Left lobe of liver (tissue), 2 donors: Measurements from ENCODE around the gene MYL12A. TPM values are rescaled to one million over a fixed set of nuclear protein-coding genes. Genes with fewer than 3 reads are reported as not detected.

ENCODE experiments used
- ATAC-seq: fragments of 200-7000 bp; cut with Tn5 transposase; one replicate; pipeline ENCODE4 v1.9.1; 2020; ENCODE audit warnings: mild to moderate bottlenecking, moderate library complexity
- DNase-seq: peaks from one replicate; pipeline ENCODE4 v3.0.0-alpha.2; 2020; ENCODE audit warnings: low spot score
- total RNA-seq: library from RNA; stranded (reverse); gene quantifications from one replicate; pipeline ENCODE4 v1.2.1, GENCODE V29; 2021
- donor health status: DM: no; HTN: no; CAD: no; lungs with moderate emphysema.
- donor health status: DM: no; HTN: yes; CAD: no.

MYL12A gene
- total RNA-seq, 1 donor from 2014 or later, result 85.5 TPM

DNA sequence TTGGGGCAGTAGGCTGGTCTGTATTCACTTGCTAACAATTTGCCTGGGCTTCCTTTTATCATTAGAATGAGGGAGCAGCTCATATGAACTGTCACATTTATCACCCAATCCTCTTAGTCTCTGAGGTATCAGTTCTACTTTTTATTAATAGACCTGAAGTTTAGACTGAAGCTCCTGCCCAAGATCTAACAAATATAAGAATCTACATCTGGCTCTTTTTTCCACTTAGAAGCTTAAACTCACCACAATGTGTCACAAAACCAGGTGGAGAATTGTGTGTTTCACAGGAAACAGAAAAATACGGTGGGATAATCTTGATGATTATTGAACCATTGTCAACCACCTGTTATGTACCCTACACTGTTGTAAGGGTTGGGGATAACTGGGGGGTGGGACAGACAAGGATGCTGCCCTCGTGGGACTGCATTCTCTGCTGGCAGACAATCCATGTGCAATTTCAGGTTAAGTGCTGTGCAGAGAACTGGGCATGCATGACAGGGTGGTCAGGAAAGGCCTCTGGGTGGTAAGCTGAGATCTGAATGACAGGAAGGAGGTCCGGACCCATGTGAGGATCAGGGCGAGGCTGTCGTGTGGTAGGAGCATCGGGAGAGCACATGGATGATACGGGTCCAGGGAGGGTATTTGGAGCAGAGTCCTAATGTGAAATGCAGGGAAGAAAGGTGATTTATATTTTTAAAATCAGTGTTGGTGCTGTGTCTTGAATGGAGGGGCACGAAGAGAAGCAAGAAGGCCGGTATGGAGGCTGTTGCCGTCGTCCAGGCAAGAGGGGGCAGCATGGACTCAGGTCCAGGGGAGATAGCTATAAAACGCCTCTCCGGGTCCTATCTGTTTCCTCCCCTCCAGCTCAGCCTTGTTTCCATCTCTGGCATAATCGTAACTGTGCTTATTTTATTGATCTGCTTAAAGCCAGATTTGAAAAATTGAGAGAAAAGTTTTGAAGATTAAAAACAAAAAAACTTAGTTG lies 31.9 kb downstream of the MYL12A start:
- DNase-seq (no peak), ATAC-seq (peak; percentile 32)

DNA sequence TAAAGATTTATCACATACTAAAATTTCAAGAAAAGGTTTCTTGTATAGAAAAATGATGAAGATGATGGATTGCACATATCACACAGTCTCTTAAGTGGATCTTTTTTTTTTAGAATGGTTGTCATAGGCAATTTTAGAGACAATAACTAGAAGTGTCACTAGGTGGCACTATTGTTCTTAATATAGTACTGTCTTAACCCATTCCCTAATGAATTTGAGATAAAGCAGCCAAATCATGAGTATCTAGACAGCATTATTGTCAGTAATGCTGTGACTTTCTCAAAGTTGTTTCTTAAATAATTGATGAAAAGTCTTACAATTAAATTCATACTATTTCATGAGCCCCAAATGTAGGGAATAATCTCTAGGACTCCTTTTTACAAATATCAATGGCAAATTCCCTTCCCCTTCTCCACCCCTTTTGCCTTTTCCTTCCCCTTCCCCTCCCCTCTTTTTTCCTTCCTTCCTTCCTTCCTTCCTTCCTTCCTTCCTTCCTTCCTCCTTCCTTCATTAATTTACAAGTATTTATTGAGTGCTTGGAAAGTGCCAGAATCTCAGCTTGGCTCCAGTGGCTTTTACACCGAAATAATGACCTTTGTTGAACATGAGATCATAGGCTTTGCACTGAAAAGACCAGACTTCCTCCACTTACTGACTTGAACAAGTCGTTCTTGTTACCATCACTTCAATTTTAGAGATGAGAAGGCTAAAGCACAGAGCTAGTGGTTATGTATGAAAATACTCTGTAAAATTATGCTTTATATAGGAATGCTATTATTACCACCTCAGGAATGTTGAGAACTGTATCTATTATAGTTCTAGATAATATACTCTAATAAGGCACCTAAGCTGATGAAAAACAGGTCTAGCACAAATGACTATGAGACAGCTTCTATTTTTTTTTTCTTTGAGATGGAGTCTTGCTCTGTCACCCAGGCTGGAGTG lies 34.1 kb downstream of the MYL12A start:
- no peak for DNase-seq
- peak; percentile 92 for ATAC-seq

DNA sequence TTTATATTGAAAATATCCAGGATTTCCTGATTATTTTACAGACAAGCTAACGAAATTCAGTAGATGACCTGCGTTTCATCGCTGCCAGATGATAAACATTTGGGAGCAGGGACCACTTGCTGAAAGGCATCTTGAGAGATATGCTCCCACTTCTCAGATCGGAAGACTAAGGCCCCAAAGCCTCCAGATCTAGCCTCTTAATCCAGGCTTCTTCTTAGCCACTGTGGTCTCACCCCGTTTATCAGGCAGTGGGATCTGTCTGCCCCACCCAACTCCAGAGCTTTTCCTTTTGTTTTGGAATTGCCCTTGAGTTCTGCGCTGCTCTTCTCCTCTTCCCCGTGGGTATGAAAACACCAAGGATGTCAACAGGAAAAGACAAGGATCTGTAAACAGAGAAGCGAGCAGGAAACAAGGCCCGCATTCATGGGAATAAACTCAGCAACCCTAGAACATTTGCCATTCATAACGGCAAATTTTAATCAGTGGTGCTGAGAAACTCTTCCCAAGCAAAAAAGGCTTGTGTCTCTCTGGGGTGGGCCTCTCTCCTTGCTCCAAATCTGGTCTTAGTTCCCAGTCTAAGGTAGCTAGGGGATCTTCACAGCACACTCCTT lies 35.8 kb downstream of the MYL12A start:
- no peak for ATAC-seq
- DNase-seq, result no peak

DNA sequence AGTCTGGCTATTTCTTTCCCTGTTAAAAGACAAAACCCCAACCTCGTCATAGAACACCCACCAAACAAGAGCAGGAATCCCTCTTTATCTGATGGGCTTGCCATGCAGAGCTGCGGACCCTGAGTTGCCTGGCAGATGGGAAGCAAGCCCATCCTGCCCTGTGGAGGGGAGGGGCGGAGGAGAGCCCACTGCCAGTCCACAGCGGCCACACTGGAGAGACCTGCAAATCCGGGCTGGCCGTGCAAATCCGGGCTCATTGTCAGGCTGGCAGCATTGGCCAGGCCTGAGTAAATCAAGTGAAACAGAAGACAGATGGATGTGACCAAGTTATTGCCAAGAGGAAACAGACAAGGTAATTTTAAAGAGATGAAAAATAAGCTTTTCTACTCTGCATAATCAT lies 36.3 kb downstream of the MYL12A start:
- DNase-seq (no peak), ATAC-seq (no peak)

DNA sequence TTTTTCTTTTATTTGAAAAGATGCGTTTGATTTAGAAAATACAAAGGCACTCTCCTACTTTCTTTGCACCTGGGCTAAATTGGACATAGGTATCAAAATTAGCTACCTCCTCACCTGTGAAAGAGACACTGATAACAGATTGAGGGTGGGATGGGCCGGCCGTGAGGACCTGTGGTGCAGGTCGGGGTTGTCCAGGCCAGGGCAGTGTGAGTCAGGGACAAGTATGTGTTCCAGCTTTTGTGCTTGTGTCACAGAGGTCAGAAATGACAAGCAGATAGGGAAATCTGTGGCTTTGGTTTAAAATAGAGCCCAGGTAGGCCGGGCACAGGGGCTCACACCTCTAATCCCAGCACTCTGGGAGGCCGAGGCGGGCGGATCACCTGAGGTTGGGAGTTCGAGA lies 36.9 kb downstream of the MYL12A start:
- ATAC-seq, result no peak
- no peak for DNase-seq

DNA sequence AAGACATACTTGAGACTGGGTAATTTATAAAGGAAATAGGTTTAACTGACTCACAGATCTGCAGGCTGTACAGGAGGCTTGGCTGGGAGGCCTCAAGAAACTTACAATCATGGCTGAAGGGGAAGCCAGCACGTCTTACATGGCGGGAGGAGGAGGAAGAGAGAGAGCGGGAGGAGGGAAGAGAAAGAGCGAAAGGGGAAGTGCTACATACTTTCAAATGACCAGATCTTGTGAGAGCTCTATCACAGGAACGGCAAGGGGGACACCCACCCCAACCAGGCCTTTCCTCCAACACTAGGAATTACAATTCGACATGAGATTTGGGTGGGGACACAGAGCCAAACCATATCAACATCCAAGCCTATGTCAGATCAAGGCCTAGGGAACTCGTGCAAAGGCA lies 38.6 kb downstream of the MYL12A start:
- no peak for DNase-seq
- no peak for ATAC-seq

DNA sequence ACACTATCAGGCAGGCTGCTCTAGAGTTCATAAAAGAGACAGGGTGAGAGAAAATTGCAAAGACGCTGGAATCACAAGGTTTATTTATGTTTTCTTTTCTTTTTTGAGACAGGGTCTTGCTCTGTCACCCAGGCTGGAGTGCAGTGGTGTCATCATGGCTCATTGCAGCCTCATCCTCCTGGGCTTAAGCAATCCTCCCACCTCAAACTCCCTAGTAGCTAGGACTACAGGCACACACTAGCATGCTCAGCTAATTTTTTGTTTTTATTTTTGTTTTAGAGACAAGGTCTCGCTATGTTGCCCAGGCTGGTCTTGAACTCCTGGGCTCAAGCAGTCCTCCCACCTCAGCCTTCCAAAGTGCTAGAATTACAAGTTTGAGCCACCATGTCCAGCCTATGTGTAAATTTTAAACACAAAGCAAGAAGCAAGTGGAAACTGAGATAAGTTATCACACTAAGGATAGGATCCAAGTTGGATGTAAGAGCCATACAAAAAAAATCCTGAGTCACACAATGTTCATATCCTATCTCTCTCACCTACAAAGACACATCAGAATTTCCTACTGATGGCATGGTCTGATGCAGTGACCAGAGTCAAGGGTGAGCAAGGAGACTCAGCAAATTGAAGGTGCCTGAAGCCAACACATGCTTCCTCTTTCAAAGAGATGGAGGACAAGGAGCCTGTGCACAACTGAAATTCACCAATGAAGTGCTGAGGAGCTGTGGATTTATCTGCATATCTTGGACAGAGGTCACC lies 45.8 kb downstream of the MYL12A start:
- DNase-seq (no peak), ATAC-seq (no peak)

DNA sequence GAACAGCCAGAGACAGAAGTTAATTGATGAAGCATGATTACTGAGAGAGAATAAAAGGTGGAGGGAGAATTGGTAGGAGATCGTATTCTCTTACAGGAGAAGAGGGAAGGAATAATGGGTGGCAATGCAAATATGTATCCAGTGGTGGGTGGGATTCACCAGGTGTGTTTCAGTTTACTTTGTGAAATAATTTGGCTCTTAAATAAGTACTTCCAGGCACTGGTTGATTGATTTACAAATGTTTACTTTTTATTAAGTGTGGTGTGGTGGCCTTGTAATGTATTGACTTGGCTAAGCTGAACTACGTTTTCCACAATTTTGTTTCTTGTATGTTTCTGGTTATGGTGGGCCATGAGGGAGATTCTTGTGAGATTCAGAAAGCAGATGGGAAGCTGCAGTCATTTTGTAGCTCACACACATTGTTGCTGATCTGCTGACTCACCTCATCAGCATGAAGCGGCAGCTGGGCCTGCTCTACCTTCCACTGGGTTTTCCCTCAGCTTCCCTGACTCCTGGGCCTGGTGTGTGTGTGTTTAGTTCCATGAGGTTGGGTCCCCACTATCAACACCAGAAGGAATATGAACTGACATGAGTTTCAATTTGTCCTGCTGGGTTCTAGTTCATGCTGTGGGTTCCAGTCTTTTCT lies 47.0 kb downstream of the MYL12A start:
- no peak for DNase-seq
- ATAC-seq, result no peak

DNA sequence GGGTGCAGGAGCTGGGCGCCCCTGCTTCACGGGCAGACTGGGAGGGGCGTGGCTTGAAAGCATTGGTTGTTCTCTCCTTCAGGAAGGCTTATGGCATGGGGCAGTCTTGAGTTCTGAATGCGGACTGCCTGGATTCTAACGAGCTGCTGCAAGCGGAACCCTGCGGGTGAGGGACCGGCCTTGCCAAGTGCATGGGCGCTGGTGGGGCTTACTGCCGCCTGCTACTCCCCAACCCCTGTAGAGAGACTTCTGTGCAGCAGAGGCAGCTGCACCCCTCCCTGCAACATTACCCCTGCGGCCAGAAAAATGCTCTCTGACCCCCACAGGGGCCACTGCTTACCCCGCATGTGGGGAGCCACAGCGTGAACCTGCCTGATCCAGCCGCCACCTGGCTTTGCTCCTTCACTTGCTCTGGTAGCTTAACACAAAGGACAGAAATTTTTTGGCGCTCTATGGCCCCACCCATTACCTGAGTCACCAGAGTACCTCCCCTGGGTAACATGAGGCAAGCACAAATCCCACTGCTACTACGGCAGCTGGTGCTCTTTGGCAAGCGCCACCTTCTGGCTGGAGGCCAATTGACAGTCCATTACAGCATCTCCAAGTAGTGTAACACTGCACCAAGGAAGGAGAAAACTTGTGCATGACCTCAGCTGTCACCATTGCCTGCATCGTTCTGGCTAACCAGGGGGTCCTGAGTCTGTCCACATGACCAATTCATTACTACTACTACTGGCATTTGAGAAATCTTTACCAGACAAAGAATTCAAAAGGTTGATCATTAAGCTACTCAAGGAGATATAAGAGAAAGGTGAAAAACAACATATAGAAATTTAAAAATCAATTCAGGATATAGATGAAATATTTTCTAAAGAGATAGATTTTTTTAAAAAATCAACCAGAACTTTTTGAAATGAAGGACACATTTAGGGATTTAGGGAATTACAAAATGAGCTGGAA lies 49.7 kb downstream of the MYL12A start:
- DNase-seq (peak; percentile 86), ATAC-seq (peak; percentile 95)

DNA sequence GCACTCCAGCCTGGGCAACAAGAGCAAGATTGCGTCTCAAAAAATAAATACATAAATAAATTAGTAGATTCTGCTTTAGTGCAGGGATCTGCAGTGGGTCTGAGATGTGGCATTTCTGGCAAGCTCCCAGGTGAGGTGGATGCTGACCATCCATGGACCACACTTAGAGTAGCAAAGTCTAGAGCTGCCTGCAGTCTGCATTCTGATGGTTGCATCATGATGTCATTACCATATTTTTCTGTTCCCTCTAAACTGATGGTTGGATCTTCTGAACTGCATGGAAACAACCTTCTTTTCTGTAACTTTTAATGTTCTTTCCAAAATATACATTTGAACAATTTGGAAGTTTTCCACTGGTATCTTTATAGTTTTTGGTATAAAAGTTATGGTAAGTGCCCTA lies 57.2 kb downstream of the MYL12A start:
- DNase-seq (no peak), ATAC-seq (no peak)

DNA sequence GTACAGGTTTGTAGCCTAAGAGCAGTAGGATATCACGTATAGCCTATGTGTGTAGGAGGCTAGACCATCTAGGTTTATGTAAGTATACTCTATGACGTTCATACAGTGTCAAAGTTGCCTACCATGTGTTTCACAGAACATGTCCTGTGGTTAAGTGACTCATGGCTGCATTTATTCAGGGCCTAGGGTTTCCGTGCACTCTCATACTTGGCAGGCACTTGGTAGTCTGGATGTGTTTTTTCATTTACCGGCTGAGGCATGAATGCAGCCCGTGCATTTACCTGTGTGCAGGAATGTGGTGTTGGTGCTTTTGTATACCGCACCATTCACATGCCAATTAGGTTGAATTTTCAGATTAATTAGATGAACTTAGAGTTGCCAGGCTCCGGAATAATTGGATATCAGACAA lies 57.8 kb downstream of the MYL12A start:
- no peak for DNase-seq
- ATAC-seq, result no peak

Other genes starting within 250 kb of the MYL12A start
- 58.9 TPM for gene LPIN2, start 234.7 kb upstream of the MYL12A start, total RNA-seq
- 4.9 TPM for gene MYOM1, start 27.8 kb upstream of the MYL12A start, total RNA-seq
- 90.4 TPM for gene MYL12B, start 14.3 kb downstream of the MYL12A start, total RNA-seq
- gene TGIF1, start 202.4 kb downstream of the MYL12A start, total RNA-seq, result 14.1 TPM